GM23248 (cell line): ENCODE measurements around the gene GPX7.

Experiments used
- EZH2 ChIP-seq: fragments of 200-600 bp; sonication (generic); IDR thresholded peaks from 2 replicates; pipeline ENCODE4 v1.6.1; 2018; ENCODE audit warnings: antibody characterized with exemption, mild to moderate bottlenecking; ENCODE audit not compliant: insufficient read depth, poor library complexity, severe bottlenecking
- EZH2phosphoT487 ChIP-seq: fragments of 200-600 bp; sonication (generic); IDR thresholded peaks from 2 replicates; pipeline ENCODE4 v1.6.1; 2018; ENCODE audit warnings: antibody characterized with exemption, moderate library complexity, mild to moderate bottlenecking, low read depth; ENCODE audit not compliant: insufficient read depth

DNA sequence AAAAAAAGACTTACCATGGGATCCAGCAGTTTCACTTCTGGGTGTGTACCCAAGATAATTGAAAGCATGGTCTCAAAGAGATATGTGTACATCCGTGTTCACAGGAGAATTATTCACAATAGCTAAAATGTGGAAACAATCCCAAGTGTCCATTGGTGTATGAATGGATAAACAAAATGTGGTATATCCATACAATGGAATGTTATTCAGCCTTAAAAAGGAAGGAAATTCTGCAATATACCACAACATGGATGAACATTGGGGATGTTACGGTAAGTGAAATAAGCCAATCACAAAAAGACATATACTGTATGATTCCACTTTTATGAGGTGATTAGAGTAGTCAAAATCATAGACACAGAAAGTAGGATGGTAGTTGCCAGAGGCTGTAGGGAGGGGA, 42.3 kb upstream of the GPX7 start:
- no peak for TF ChIP-seq EZH2phosphoT487
- no peak for TF ChIP-seq EZH2
